K562 (cell line): ENCODE results near the gene ELF2. TPM values are rescaled to one million over a fixed set of nuclear protein-coding genes. Genes with fewer than 3 reads are reported as not detected.
A peak's percentile ranks its signal among the peaks of the same experiment; 100 is the strongest.

Source experiments
- CXXC5 ChIP-seq: fragments of 250-450 bp; sonication (Bioruptor Pico); IDR thresholded peaks from 2 replicates; pipeline ENCODE4 v1.8.0; 2022; ENCODE audit warnings: inconsistent platforms, mild to moderate bottlenecking, moderate library complexity
- E2F1 ChIP-seq: sonication (generic); formaldehyde crosslinking; IDR thresholded peaks from 2 replicates; pipeline ENCODE4 v1.8.1; 2023; ENCODE audit warnings: mild to moderate bottlenecking, missing genetic modification reagents, moderate library complexity
- ELF2 ChIP-seq: fragments of 250-450 bp; sonication (Bioruptor Pico); IDR thresholded peaks from 2 replicates; pipeline ENCODE4 v1.5.0; 2021; ENCODE audit warnings: mild to moderate bottlenecking
- EP300 ChIP-seq: IDR thresholded peaks from 2 replicates; pipeline ENCODE4 v1.6.1; 2012; ENCODE audit warnings: low read length, improper control_type of control experiment
- HDAC6 ChIP-seq: IDR thresholded peaks from 2 replicates; pipeline ENCODE4 v1.6.1; 2012; ENCODE audit warnings: low read depth, mild to moderate bottlenecking, control low read depth, inconsistent platforms, low read length, moderate library complexity
- KDM2B ChIP-seq: fragments of 250-450 bp; sonication (Bioruptor Pico); IDR thresholded peaks from 2 replicates; pipeline ENCODE4 v1.8.0; 2021; ENCODE audit warnings: mild to moderate bottlenecking, moderate library complexity
- MAFF ChIP-seq: IDR thresholded peaks from 2 replicates; pipeline ENCODE4 v1.6.1; 2012; ENCODE audit warnings: low read length, improper control_type of control experiment
- NONO ChIP-seq, 2 experiments: fragments of 200-400 bp in 1 of 2; fragments of 450-650 bp in 1 of 2; formaldehyde crosslinking in 1 of 2; IDR thresholded peaks; 2 replicates each; pipeline ENCODE4 v1.6.1; 2017; ENCODE audit warnings: low read depth in 2 of 2, mild to moderate bottlenecking in 2 of 2, moderate library complexity in 2 of 2, low read length in 1 of 2
- NUFIP1 ChIP-seq: fragments of 450-650 bp; IDR thresholded peaks from 2 replicates; pipeline ENCODE4 v1.6.1; 2018; ENCODE audit not compliant: partially characterized antibody
- POLR2AphosphoS5 ChIP-seq: IDR thresholded peaks from 2 replicates; pipeline ENCODE4 v1.6.1; 2011; ENCODE audit warnings: mild to moderate bottlenecking, low read depth, low read length, moderate library complexity; ENCODE audit not compliant: control insufficient read depth, insufficient read depth
- PURB ChIP-seq: sonication (generic); formaldehyde crosslinking; IDR thresholded peaks from 2 replicates; pipeline ENCODE4 v1.9.0; 2021; ENCODE audit warnings: low read depth, mild to moderate bottlenecking, missing genetic modification reagents
- RERE ChIP-seq: sonication (generic); formaldehyde crosslinking; IDR thresholded peaks from 2 replicates; pipeline ENCODE4 v1.8.0; 2023; ENCODE audit warnings: missing genetic modification reagents, mild to moderate bottlenecking, borderline replicate concordance
- RNF2 ChIP-seq: sonication (generic); IDR thresholded peaks from 2 replicates; pipeline ENCODE4 v1.6.1; 2016
- SOX6 ChIP-seq: fragments of 450-650 bp; IDR thresholded peaks from 2 replicates; pipeline ENCODE4 v1.6.1; 2014; ENCODE audit warnings: mild to moderate bottlenecking
- SP1 ChIP-seq: sonication (generic); formaldehyde crosslinking; IDR thresholded peaks from 2 replicates; pipeline ENCODE4 v1.8.1; 2022; ENCODE audit warnings: mild to moderate bottlenecking, missing genetic modification reagents
- TEAD4 ChIP-seq, 2 experiments: sonication (generic) in 1 of 2; formaldehyde crosslinking in 1 of 2; IDR thresholded peaks; 2 replicates each; pipeline versions ENCODE4 v1.6.1 to v1.8.0; 2012 to 2022; ENCODE audit warnings: borderline replicate concordance in 1 of 2, inconsistent platforms in 1 of 2, low read length in 1 of 2, mild to moderate bottlenecking in 1 of 2, missing genetic modification reagents in 1 of 2
- WHSC1 ChIP-seq: IDR thresholded peaks from one replicate; pipeline ENCODE4 v1.6.1; 2012; ENCODE audit warnings: low read length, control low read depth, inconsistent platforms
- ZNF740 ChIP-seq, 3 experiments: fragments of 200-800 bp in 1 of 3; sonication (Bioruptor generic) in 1 of 3; sonication (generic) in 1 of 3; formaldehyde crosslinking in 1 of 3; IDR thresholded peaks; 2 replicates each; pipeline versions ENCODE4 v1.6.1 to v1.8.0; 2016 to 2022; ENCODE audit warnings: mild to moderate bottlenecking in 2 of 3, missing compliant biosample characterization in 2 of 3, missing genetic modification characterization in 2 of 3, missing genetic modification reagents in 1 of 3
- ZNF764 ChIP-seq: fragments of 250-450 bp; sonication (Bioruptor Pico); IDR thresholded peaks from 2 replicates; pipeline ENCODE4 v1.4.0; 2020; ENCODE audit warnings: low read depth, mild to moderate bottlenecking, moderate library complexity
- polyA plus RNA-seq, 8 experiments: library from polyadenylated mRNA; depleted of rRNA in 4 of 8; stranded (reverse) in 5 of 8; unstranded in 3 of 8; fragments of >200 nt; fragmentation: Nextera tagmentation in 2 of 8; fragmentation: Illumina TruSeq in 1 of 8; extraction: Ambion mirVana in 2 of 8; extraction: Trizol in 1 of 8; gene quantifications; 2 replicates each; pipeline versions ENCODE4 v1.2.1 to v1.2.3, GENCODE V29; 2011 to 2014; ENCODE audit warnings: inconsistent platforms in 1 of 8, missing spikeins in 1 of 8
- total RNA-seq, 7 experiments: library from RNA; depleted of rRNA in 6 of 7; stranded (reverse); fragments of >200 nt in 6 of 7; fragmentation: Illumina TruSeq in 2 of 7; extraction: Trizol in 2 of 7; gene quantifications; 2 replicates each; pipeline versions ENCODE4 v1.2.1 to v1.2.3, GENCODE V29; 2011 to 2021; ENCODE audit warnings: low replicate concordance in 1 of 7

The ELF2 gene
- total and polyA plus RNA-seq, 9 of the 15 experiments (the other 6 are each of a cell fraction or from before 2014, with no cell fraction given): 9.4 to 58.7 (median 41.6) TPM

GRCh38 chr4:139015269-139015947 lies 161.6 kb downstream of the ELF2 start, which contains the start of gene NOCT (continued):
- TF ChIP-seq E2F1 (CRISPR knock-in tag) (peak; percentile 60), HDAC6 (no peak; the same call in 1 of the 2 replicates), ZNF764 (CRISPR knock-in tag) (no peak), SP1 (CRISPR knock-in tag) (peak; percentile 79; the same call in 1 of the 2 replicates), NONO (IDR thresholded peaks at IDR 0.05; ENCODE audit: low read depth in 2 of 2, low read length in 1 of 2) (peak; percentile 87 to 99; a peak in 3 of 4 replicates), CXXC5 (peak; percentile 80), KDM2B (CRISPR knock-in tag) (no peak), TEAD4 (IDR thresholded peaks at IDR 0.05; ENCODE audit: low read length) (peak; percentile 13; the same call in 1 of the 2 replicates), TEAD4 (CRISPR knock-in tag; IDR thresholded peaks at IDR 0.05; ENCODE audit: borderline replicate concordance) (no peak), NUFIP1 (no peak), ZNF740 (CRISPR knock-in tag; IDR thresholded peaks at IDR 0.05) (0 out of 2 replicates have a peak, but pooled peaks have one; percentile 21), ZNF740 (tag; IDR thresholded peaks at IDR 0.05) (no peak), SOX6 (no peak; the same call in 1 of the 2 replicates), PURB (CRISPR knock-in tag) (no peak), RNF2 (peak; percentile 72; the same call in 1 of the 2 replicates), WHSC1 (no peak), POLR2AphosphoS5 (peak; percentile 89), RERE (CRISPR knock-in tag) (peak; percentile 32; the same call in 1 of the 2 replicates), ELF2 (CRISPR knock-in tag) (no peak; the same call in 1 of the 2 replicates), EP300 (no peak; the same call in 1 of the 2 replicates), MAFF (peak; percentile 59; the same call in 1 of the 2 replicates)
